HG02870 (cell line): Measurements from ENCODE around the gene TRIO.
A peak's percentile ranks its signal among the peaks of the same experiment; 100 is the strongest.
"Not testable (repeated sequence)": the region's sequence is repeated elsewhere in the genome, so short reads cannot be mapped to it uniquely, and the experiment has no call there.

Source experiments
- ATAC-seq: cut with Tn5 transposase; IDR thresholded peaks from one replicate; pipeline ENCODE4 v1.9.1; 2021; ENCODE audit warnings: mild to moderate bottlenecking, moderate library complexity; ENCODE audit not compliant: unreplicated experiment

Gene TRIO

DNA sequence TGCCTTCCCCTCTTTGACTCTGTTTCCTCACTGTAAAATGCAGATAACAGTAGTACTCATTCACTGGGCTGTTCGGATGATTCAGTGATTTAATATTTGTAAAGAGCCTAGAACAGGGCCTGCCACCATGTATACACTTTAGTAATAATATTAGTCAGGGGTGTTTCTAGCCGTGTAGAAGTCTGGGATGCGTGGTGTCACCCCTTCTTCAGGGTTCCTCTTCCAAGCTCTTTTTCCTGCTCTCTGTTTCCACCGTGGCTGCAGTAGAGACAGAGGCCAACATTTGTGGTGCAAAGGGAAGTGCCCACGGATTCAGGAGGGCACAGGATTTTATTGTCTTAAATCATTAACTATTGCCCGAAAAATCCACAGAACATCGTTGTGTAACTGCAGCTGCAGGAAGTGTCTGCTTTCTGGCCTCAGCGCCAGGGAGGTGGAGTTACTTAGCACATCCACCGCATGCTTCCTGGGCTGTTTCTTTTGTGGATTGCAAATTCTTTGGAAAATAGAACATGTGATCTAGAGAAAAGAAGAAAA is 61.7 kb downstream of the TRIO start:
- no peak for ATAC-seq

DNA sequence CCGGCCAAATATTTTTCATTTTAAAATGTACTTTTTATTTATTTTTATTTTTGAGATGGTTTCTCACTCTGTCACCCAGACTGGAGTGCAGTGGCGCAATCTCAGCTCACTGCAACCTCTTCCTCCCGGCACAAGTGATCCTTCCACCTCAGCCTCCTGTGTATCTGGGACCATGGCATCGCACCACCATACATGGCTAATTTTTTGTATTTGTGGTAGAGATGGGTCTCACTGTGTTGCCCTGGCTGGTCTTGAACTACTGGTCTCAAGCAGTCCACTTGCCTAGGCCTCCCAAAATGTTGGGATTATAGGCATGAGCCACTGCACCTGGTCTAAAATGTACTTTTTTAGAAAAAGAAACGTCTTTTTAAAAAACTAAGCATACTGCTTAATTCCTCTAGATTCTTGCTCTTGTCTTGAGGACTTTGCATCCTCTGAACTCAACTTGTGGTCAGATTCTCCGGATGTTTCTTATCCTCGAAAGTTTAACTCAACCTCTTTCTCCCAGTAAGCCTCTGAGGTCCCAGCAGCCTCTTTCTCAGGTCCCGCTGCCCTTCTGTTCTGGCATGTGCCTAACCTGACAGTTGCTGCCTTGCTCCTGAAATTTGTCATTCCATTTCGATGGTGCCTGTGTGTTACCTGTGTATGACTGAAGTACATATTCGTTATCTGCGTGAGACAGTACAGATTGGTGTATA is 63.0 kb downstream of the TRIO start:
- ATAC-seq, result no peak

DNA sequence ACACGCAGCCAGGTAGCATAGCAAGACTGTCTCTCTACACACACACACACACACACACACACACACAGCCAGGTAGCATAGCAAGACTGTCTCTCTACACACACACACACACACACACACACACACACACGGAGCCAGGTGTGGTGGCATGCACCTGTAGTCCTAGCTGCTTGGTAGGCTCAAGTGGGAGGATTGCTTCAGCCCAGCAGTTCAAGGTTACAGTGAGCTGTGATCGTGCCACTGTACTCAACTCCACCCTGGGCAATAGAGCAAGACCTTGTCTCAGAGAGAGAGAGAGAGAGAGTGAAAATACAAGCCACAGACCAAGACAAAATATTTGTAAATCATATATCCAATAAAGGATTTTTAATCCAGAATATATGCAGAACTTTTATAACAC is 64.3 kb downstream of the TRIO start:
- not testable (repeated sequence) for ATAC-seq

DNA sequence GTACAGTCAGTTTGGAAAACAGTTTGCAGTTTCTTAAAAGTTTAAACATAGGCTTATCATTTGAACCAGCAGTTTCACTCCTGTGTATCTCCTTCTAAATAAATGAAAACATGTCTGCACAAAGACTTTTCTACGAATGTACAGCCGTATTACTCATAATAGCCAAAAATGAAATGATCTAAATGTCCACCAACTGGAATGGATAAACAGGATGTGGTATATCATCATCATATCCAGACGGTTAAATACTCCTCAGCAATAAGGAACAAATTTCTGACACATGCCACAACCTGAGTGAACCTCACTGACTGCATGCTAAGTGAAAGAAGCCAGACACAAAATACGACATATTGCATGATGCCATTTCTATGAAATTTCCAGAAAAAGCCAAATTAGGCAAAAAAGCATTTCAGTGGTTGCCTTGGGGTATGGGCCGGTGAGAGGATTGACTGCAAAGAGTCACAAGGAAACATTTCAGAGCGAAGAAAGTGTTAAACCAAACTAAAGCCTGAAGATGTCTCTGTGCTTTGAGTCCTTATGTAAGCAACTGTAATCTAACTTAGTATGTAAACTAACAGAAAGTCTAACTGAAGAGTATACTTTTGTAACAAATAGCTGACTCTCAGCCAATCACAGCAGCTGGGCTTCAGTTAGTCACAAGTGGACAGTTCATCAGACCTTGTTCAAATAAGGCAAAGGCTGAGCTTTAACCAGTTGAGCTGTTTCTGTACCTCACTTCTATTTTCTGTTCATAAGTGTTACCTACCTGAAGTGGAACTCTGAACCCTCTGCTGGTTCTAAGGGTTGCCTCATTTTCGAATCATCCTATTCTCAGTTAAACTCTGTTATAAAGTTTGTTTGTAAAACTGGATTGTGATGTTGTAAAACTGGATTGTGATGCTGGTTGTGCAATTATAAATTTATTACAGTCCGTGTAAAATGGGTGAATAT is 65.2 kb downstream of the TRIO start:
- peak; percentile 66 for ATAC-seq

DNA sequence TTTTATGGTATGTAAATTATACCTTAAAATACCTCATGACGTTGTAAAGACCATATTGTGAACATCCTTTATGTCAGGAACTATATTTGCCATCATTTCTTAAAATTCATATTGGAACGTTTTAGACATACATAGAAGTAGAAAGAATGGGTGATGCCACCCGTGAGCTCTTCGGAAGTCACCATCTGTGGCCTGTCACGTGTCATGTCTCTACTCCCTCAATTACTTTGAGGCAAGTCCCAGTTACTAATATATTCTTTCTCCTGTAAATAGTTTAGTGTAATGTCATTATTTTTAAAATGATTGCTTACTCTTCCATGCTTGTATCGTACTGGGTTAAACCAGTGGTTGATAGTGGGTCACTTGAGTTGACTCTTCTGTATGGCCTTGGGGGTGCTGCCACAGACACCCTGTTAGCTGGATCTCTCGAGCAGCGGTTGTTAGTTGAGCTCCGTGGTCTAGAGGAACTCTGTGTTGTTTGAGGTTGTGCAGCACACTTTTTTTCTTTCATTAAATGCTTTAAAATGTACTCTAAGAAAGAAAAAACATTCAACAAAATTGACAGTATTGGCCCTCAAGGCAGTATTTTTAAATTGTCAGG is 66.2 kb downstream of the TRIO start:
- no peak for ATAC-seq

DNA sequence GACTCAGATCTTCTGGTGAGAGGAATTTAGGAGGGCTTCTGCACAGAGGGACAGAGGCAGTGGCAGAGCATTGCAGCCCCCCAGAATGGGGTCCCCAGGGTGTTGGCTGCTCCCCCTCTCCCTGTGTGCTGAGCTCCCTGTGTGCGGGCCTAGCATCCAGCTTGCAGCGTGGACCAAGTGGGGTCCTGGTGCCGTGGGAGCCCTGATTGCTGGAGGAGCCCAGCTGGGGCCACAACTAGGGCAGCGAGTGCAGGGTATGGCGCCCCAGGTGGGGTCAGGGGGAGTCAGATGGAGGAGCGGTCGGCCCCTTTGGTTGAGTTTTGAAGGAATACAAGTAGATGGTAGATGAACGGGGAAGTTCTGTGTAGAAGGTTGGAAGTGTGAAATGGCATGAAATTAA is 66.7 kb downstream of the TRIO start:
- ATAC-seq, result no peak

DNA sequence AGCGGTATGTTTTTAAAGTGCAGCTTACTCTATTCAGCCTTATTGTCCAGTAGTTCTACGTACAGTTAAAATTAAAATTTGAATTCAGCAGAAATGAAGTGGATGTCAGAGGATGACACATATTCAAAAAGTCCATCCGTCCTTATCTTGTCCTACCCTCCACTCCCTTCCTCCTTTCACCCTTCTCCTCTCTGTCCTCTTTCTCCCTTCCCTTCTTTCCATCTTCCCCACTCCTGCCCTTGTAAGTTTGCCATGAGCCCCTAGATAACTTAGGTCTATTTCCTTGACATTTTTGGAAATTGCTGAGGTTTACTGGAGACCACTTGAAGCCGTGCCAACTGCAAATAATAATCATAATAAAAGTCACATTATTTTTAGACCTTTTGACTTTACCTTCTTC is 67.6 kb downstream of the TRIO start:
- no peak for ATAC-seq

DNA sequence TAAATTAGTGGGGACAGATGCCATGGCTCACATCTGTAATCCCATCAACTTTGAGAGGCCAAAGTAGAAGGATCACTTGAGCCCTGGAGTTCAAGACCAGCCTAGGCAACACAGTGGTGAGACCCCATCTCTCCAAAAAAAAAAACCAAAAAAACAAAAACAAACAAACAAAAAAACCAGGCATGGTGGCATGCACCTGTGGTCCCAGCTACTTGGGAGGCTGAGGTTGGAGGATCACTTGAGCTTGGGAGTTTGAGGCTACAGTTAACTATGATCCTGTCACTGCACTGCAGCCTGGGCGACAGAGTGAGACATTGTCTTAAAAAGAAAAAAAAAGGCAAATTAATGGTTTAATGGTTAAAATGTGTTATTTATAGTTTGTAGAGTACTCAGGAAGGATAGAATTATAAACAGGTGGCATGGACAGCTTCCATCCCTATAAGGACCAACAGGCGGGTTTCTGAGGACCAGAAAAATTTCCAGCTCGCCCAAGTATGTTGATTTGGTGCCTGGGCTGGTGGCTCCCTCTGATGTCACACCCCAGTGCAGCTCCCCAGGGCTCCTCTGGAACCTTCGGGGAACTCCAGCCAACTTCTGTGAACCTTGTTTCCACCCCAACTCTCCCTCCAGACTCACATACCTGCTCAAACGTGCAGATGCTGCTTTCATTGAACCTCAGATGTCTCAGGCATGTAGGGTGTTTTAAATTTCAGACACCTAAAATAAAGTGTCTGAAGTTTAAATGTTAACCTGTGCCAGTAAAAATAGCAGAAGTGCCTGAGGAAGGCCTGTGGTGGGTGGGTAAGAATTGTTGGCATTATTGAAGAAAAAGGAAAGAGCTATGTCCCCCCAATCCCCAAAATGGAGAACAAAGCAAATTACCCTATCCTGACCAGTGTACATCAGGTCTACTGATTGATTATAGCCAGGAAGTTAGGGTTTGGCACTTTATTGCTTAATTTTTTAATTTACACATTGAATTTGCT is 69.0 kb downstream of the TRIO start:
- ATAC-seq, result peak; percentile 26

DNA sequence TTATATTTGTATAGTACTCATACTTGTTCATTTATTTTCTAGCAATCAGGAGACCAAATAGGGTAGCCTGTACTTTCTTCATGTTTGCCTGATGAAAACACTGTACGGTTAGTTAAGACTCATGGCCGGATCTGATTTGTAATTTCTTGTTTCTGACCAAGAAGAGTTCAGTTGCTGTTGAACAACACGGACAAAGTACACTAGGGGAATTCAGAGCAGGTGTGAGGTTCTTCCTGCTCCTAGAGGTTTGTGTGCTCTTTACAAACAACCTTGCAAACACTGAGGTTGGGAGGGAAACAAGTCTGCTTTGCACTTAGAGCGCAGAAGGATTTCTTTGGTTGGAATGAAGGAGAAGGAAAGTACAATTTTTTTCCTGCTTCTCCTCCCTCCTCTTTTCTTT is 69.7 kb downstream of the TRIO start:
- ATAC-seq, result peak; percentile 29

DNA sequence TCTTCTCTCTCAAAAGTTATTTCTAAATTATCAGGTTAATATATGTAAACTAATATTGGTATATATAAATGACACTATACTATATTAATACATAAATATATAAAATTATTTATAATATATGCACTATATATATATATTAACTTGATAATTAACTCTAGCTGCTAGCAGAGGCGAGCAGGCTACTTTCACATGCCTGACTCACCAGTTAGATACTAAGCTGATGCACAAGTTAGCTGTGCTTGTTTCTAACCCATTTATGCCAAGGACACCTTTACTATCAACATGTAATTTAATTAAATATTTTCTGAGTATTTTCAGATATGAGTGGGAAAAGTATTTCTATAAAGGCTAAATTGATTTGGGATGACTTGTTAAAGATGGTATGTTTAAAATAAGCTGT is 70.1 kb downstream of the TRIO start:
- no peak for ATAC-seq

DNA sequence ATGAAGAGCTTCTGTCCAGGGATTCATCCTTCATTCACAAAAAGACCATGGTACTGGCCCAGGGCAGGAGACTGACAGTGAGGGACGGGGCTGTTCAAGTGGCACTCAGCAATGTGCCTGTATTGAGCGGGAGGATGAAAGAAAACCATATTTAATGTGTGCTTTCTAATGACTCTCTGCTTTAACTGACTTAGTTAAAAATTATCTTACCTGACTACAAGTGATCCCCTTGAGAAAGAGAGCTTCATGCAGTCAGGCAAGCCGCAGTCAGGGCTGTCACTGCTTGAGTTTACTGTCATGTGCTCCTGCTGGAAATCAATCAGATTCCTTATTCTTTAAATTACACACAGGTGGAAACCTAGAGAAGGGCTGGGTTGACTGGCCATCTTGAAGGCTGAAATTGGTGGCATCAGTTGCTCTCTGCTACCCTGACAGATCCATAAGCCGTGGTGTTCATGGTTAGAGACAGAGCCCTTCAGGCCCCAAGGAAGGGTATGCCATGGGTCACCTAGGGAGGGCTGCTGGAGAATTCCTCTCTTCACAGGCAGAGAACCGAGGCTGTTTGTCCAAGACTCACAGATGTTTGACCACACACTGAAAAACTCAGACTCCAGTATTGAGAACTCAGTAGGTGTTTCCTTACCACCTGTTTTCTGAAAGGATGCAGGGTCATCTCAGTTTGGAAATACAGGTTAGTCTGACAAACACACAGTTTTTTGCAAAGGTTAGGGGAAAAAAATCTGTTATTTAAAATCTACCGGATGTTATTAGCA is 70.9 kb downstream of the TRIO start:
- ATAC-seq, result peak; percentile 30

DNA sequence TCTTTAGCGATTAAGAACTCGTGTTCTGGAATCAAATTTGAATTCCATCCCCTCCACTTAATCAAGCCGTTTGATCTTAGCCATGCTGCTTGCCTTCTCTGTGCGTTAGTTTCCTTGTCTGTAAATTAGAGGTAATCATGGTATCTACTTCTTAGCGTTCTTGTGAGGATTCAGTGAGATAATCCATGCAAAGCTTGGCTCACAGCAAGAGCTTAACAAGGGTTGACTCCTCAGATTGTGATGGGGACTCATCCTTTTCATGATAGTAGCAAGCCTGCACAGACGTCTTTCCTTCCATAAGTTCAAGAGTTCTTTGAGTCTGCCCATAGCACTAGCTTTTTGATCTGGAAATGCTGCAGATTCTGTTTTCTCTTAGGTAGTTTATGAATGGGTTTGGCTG is 72.8 kb downstream of the TRIO start:
- ATAC-seq, result no peak

DNA sequence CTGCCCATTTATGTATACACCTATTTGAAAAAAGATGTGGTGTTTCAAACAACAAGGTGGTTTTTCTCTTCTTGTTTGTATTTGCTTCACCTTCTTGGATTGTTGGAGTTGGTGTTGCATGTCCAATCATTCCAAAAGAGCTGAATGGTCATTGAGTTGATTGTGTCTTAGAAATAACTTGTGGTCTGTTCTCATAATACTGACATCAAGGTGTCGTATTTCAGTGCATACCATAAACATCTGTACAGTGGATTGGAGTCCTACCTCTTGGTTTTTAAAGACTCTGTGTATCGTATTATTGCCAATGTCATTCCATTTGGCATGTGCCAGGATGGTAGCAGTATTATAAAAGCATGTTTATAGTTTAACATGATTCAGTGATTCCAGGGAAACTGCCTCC is 73.2 kb downstream of the TRIO start:
- ATAC-seq, result no peak

DNA sequence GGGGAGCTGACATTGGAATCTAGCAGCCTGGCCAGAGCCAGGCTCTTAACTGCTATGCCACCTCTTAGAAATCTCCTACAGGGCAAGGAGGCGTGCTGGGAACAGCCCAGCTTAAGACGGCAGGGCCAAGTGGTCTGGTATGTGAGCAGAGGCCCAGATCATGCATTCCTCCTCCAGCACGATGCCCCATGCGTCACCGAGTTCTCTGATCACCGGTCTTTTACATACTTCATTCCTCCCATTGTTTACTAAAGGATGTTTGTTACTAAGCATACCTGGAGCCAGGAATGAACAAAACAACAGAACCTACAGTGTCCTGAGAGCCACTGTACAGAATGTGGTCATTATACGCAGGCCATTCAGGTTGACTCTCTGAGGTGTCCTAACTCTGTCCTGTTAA is 73.8 kb downstream of the TRIO start:
- ATAC-seq, result no peak

DNA sequence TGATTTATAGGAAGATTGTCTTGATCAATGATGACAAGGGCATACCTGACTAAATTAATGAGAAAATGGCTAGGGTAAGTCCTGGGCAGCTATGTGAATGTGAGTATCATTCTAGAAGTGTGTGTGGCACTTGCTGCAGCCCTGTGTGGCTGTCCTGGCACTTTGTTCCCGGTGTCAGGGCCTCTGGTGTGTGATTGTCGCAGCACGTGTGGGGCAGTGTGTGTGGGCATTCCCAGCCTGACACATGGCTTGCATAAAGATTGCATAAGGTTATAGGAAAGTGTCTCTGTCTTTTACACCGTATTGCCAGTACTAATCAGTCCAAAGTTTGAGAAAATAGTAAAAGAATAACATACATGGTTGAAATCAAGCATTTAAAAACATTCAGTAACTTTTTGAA is 74.4 kb downstream of the TRIO start:
- ATAC-seq, result no peak

DNA sequence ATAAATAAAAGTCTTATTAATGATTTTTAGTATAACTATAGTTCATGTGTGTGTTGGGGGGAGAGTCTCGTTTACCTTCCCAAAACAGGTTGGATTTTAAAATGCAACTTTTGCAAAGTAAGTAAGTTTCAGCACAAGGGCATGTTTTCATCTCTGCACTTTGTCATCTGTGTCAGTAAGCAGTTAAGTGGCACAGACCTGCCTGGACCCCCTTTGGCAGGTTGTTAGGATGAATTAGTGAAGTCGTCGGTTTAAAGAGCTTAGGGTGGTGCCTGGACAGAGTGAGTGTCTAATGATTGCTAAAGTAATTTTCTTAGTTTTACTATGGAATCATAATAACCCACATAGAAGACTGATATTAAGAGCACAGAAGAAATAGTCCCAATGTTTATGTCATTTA is 74.9 kb downstream of the TRIO start:
- ATAC-seq, result no peak

DNA sequence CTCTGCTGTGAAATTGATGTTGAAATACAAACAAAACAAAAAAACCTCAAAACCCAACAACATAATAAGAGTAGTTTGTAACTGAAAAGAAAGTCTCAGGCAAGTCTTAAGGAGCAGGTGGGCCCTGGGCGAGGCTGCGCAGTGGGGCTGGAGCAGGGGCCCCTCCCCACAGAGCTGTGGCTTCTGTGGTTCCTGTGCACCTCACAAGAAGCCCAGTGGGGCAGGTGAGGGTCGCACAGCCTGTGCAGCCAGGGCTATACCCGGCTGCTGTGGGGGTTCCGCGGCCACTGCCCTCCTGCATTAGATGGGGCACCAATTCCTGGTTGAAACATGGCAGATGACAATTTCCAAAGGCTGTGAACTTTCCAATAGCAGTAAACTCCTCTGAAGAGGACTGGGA is 75.3 kb downstream of the TRIO start:
- ATAC-seq, result no peak

DNA sequence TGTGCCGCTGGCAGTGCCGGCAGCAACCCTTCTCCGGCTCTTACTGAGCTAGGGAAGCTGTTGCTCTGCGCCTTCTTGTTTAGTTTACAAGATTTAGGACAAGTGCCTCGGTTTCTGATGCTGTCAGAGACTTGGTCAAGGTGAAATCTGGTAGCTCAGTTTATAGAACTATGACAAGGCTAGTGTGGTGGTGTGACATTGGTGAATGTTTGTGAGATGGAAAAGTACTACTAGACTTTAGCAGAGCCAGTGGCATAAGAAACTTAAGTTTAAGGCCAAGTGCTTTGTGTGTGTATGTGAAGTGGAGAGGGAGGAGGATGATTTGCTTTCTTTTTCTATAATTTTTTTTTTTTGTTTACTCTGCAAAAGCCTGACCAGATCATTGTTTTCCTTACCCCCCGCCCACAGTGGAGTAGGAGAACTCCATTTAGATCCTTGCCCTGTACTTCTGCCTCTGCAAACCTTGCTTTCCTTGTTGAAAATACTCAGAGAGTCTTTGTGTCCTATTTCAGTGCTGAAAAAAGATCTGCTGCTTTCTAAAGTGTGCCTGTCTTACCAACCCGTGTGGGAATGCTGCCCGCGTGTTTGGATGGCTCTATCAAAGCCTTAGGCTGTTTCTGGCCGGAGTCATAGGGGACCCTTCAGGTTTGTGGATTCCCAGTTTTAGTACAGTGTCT is 75.9 kb downstream of the TRIO start:
- no peak for ATAC-seq
